ENCODE measurements around the gene KIF11. TPM values are rescaled to one million over a fixed set of nuclear protein-coding genes. Genes with fewer than 3 reads are reported as not detected.

KIF11 gene
- polyA plus RNA-seq, 4 donors, result 27.9 to 34.2 (median 30.9) TPM

- DNase-seq (ENCODE audit: low read depth in 4 of 4, low spot score in 2 of 4), result no peak
Measured at GRCh38 chr10:92667078-92667477, 74.1 kb downstream of the KIF11 start.

GRCh38 chr10:92677708-92678107 is 84.8 kb downstream of the KIF11 start:
- no peak for DNase-seq (ENCODE audit: low read depth in 4 of 4, low spot score in 2 of 4)

GRCh38 chr10:92678206-92678605 is 85.3 kb downstream of the KIF11 start:
- DNase-seq (ENCODE audit: low read depth in 4 of 4, low spot score in 2 of 4), result no peak

- DNase-seq (ENCODE audit: low read depth in 4 of 4, low spot score in 2 of 4), result no peak
Measured at GRCh38 chr10:92681306-92681834, 88.4 kb downstream of the KIF11 start.

GRCh38 chr10:92688573-92688926 is 95.6 kb downstream of the KIF11 start:
- DNase-seq (ENCODE audit: low read depth in 4 of 4, low spot score in 2 of 4), result no peak

GRCh38 chr10:92688927-92689662 is 96.2 kb downstream of the KIF11 start:
- DNase-seq (ENCODE audit: low read depth in 4 of 4, low spot score in 2 of 4), result peak in 1 of 4 donors; percentile 15

- peak in 1 of 4 donors; percentile 9 for DNase-seq (ENCODE audit: low read depth in 4 of 4, low spot score in 2 of 4)
Measured at GRCh38 chr10:92689663-92690210, 96.8 kb downstream of the KIF11 start, which contains the start of gene HHEX. TSS of gene HHEX (plus strand) at chr10:92689955. CDS start at chr10:92689987, 32 bp downstream.

- DNase-seq (ENCODE audit: low read depth in 4 of 4, low spot score in 2 of 4), result peak in 1 of 4 donors; percentile 37
Measured at GRCh38 chr10:92690211-92690914, 97.4 kb downstream of the KIF11 start.

- no peak for DNase-seq (ENCODE audit: low read depth in 4 of 4, low spot score in 2 of 4)
Measured at GRCh38 chr10:92690915-92691590, 98.1 kb downstream of the KIF11 start.

- DNase-seq (ENCODE audit: low read depth in 4 of 4, low spot score in 2 of 4), result no peak
Measured at GRCh38 chr10:92691591-92692079, 98.7 kb downstream of the KIF11 start.

- DNase-seq (ENCODE audit: low read depth in 4 of 4, low spot score in 2 of 4), result no peak
Measured at GRCh38 chr10:92692080-92692671, 99.2 kb downstream of the KIF11 start.

- DNase-seq (ENCODE audit: low read depth in 4 of 4, low spot score in 2 of 4), result no peak
Measured at GRCh38 chr10:92692697-92693533, 100.0 kb downstream of the KIF11 start.

GRCh38 chr10:92693534-92693893 is 100.6 kb downstream of the KIF11 start:
- DNase-seq (ENCODE audit: low read depth in 4 of 4, low spot score in 2 of 4), result no peak

GRCh38 chr10:92695679-92696605 is 103.0 kb downstream of the KIF11 start:
- peak in 1 of 4 donors; percentile 12 for DNase-seq (ENCODE audit: low read depth in 4 of 4, low spot score in 2 of 4)

GRCh38 chr10:92696606-92697383 is 103.9 kb downstream of the KIF11 start:
- no peak for DNase-seq (ENCODE audit: low read depth in 4 of 4, low spot score in 2 of 4)

- no peak for DNase-seq (ENCODE audit: low read depth in 4 of 4, low spot score in 2 of 4)
Measured at GRCh38 chr10:92697663-92698511, 105.0 kb downstream of the KIF11 start.

- no peak for DNase-seq (ENCODE audit: low read depth in 4 of 4, low spot score in 2 of 4)
Measured at GRCh38 chr10:92699193-92699517, 106.2 kb downstream of the KIF11 start.

All from left renal cortex interstitium (tissue), 4 donors.